Measurements from ENCODE around the gene ARHGAP42.
"Not testable (repeated sequence)": the region's sequence is repeated elsewhere in the genome, so short reads cannot be mapped to it uniquely, and the experiment has no call there.

The ARHGAP42 gene

DNA sequence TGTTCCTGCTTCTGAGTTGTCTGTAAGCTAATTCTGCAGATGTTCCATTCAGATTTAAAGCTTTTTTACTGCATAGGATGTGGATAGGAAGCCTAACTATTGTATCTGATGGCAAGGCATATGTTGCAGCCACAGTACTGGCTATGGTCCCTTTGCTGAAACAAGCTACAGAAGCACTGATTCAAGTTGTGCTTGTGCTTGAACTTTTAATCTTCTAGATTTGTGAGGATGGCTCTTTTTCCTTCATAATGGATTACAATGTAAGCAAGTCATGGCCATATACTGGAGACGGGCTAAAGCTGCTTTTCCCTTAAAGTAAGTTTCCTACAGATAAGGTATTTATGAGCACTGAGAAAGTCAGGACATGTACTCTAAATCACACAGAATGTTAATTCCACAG, 303.8 kb downstream of the ARHGAP42 start:
- no peak for DNase-seq

DNA sequence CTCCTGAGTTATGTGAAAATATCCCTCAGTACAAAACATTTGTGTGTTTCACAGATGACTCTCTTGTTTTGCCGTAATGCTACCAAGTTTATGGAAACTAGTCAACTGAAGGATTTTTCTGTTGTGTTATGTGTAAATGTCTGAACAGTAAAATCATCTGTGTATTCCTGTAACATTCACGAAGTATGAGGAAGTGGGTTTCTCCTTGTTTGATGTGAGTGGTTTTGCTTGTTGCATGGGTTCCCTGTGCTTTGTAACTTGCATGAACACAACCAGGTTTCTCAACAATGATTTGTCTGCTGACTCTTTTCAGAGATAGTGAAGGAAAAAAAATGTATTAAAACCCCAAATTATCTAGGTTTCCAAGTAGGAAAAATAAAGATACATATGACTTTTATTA, 304.5 kb downstream of the ARHGAP42 start:
- no peak for DNase-seq

- DNase-seq: no peak
These were observed 307.9 kb downstream of the ARHGAP42 start for GRCh38 chr11:100994966-100995365.

- no peak for DNase-seq
These were observed 312.7 kb downstream of the ARHGAP42 start for GRCh38 chr11:100999756-101000155.

DNA sequence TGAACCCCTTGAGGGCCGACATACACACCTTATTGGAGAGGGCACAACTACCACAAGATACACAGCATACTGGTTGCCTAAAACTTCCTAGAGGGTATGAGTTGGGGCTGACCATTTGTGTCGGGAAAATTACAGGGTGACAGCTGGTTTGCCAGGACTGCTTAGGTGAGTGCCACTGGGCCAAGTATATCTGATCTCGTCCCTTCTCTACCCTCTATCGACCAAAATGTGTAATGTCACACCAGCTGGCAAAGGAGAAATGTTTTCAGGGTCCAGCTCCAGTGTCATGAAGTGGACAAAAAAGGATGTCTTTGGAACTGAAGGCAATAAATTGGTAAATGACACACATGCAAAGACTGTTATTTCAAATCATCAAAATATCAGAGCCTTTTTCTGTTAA, 316.4 kb downstream of the ARHGAP42 start:
- no peak for DNase-seq

GRCh38 chr11:101008961-101009689, 322.0 kb downstream of the ARHGAP42 start:
- no peak for DNase-seq

- DNase-seq: no peak
These were observed 322.6 kb downstream of the ARHGAP42 start for GRCh38 chr11:101009690-101010055.

DNA sequence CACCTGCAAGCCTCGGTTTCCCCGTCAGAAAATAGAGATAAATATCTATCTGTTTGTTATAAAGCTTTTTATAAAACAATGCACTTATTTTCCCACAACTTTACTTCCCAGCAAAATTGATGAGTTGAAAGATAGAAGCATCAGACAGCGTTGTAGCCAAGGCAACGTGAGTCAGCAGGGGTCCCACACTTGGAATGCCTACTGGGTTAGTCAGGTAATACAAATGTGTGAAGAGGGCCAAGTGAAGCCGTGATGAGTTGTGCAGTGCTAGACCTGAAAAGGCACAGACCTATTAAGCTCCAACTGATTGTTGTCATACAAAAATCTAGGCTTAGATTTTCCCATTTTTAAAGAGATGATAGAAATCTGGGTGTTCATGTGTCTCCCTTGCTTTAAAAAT, 323.8 kb downstream of the ARHGAP42 start:
- no peak for DNase-seq

DNA sequence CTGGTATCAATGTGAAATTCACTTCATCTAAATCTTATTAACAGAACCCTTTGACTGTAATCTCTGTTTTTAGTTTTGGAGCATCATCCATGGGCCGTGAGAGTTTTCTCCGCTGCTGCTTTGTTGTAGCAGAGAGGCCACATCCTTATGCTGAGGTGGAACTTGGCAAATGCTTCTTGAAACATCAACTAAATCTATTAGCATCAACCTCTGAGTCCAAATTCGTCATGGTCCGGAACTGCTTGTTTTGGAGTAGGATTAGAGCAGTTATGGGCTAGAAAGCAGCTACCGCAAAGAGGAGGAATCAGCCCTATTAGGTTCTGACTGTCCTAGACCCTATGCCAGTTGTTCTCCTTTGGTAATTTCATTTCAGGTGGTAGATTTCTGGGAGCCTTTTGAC, 324.8 kb downstream of the ARHGAP42 start:
- DNase-seq: no peak

- DNase-seq: not testable (repeated sequence)
These were observed 326.6 kb downstream of the ARHGAP42 start for GRCh38 chr11:101013702-101014101.

GRCh38 chr11:101014600-101015285, 327.7 kb downstream of the ARHGAP42 start:
- DNase-seq: no peak

GRCh38 chr11:101019870-101020269, 332.8 kb downstream of the ARHGAP42 start:
- DNase-seq: no peak

DNA sequence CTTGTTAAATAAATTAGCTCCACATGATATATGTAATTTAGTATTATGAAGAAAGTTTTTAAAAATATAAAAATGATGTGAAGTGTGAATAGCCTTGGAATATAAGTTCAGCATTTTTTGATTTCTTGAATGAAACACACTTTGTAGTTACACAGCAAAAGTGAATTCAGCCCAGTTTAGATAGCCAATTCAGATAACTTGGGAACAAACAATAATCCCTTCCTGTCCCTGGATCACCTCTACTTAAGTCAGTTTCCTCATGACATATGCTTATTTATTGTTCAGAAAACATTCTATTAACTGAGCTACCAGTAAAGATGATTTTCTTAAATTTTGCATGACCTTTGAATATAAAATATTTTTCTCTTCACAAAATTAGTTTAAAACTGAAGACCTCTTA, 335.2 kb downstream of the ARHGAP42 start:
- no peak for DNase-seq

- no peak for DNase-seq
These were observed 341.6 kb downstream of the ARHGAP42 start for GRCh38 chr11:101028644-101029043.

GRCh38 chr11:101030015-101030414, 342.9 kb downstream of the ARHGAP42 start:
- no peak for DNase-seq

DNA sequence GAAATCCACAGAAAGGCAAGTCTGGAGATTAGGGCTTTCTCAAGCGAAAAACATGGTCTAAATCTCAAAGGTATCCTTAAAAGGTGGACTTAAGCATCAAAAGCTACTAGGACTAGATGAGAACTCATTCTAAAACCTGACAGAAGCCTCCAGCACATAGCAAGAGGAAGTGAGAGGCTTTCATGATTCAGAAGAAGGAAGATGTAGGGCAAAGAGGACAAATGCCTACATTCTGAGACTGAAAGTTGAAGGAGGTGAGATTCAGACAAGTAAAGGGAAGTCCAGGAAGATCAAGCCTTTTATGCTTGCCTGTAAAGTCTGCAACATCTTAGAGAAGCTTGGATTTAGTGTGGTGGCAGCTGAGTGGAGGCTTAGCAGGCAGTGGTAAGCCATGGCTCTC, 343.6 kb downstream of the ARHGAP42 start:
- no peak for DNase-seq

DNA sequence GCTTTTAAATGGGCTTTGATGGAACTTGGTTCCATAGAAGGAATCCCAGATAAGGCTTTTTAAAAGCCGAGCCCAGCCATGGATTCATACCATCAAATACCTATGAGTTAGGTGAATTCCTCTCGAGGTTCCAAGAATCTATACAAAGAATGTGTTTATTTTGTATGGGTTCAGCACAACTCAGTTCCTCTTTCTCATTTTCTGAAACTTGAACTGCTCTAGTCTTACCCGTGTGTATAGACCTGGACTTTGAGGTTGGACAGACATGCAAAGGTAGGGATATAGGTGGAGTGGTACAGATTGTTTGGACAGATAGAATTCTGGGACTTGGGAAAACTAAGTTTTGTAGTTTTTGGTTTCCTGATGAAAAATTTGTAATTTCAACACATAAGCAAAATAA, 344.6 kb downstream of the ARHGAP42 start:
- DNase-seq: no peak

- no peak for DNase-seq
These were observed 345.9 kb downstream of the ARHGAP42 start for GRCh38 chr11:101032991-101033390.

DNA sequence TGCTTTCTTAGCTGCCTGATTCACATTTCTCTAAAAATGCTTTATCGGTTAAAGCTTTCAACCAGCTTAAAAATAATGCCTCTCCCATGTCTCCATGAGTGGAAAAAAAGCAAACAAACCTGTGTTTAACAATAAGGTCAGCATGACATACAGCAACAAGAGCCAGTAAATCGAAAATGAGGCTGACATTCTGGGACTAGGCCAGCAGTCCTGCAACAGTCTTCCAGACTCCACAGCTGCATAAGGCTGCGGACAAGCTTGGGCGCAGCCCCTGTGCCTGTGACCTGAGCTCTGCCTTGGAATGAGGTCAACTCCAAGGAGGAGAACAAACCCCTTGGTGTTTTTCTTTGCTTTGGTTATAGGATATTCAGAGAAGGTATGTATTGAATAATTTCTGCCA, 347.0 kb downstream of the ARHGAP42 start:
- no peak for DNase-seq

GRCh38 chr11:101035872-101036271, 348.8 kb downstream of the ARHGAP42 start:
- DNase-seq: no peak

All from CD4-positive, alpha-beta T cell treated with Interleukin-4 for 4 hours (primary cell).